ENCODE results near the gene PTPRE. TPM values are rescaled to one million over a fixed set of nuclear protein-coding genes. Genes with fewer than 3 reads are reported as not detected.

Gene PTPRE
- total RNA-seq, 1 donor from 2014 or later = 1.2 TPM

GRCh38 chr10:127925471-127926207, 18.7 kb downstream of the PTPRE start:
- TF ChIP-seq CTCF (IDR thresholded peaks at IDR 0.05) = no peak
- H3K36me3 Mint-ChIP-seq (ENCODE audit: unreplicated experiment) = no peaks in the 10 kb centered on the region
- H3K4me3 Mint-ChIP-seq (ENCODE audit: unreplicated experiment) = no peak overlapping the region
- no peaks in the 10 kb centered on the region for H3K27me3 Mint-ChIP-seq (ENCODE audit: unreplicated experiment)
- no peaks in the 10 kb centered on the region for H3K9me3 Mint-ChIP-seq (ENCODE audit: unreplicated experiment)
- DNase-seq (ENCODE audit: extremely low spot score, unreplicated experiment) = no peak
- H3K27ac Mint-ChIP-seq (ENCODE audit: unreplicated experiment) = no peak overlapping the region
- H3K4me1 Mint-ChIP-seq (ENCODE audit: unreplicated experiment) = peaks cover 12% of the 10 kb centered on the region

GRCh38 chr10:127926455-127926854, 19.6 kb downstream of the PTPRE start:
- Mint-ChIP-seq H3K27ac (ENCODE audit: unreplicated experiment) (no peak overlapping the region), H3K4me1 (ENCODE audit: unreplicated experiment) (peaks cover 12% of the 10 kb centered on the region)

GRCh38 chr10:127928021-127928806, 21.3 kb downstream of the PTPRE start:
- Mint-ChIP-seq H3K4me1 (ENCODE audit: unreplicated experiment) (peaks cover 7% of the 10 kb centered on the region), H3K27ac (ENCODE audit: unreplicated experiment) (no peak overlapping the region), H3K27me3 (ENCODE audit: unreplicated experiment) (no peaks in the 10 kb centered on the region), H3K36me3 (ENCODE audit: unreplicated experiment) (no peaks in the 10 kb centered on the region), H3K4me3 (ENCODE audit: unreplicated experiment) (no peak overlapping the region), H3K9me3 (ENCODE audit: unreplicated experiment) (no peaks in the 10 kb centered on the region)
- DNase-seq (ENCODE audit: extremely low spot score, unreplicated experiment) = no peak
- no peak for TF ChIP-seq CTCF (IDR thresholded peaks at IDR 0.05)

More at GRCh38 chr10:127926455-127926854, 19.6 kb downstream of the PTPRE start:
- no peaks in the 10 kb centered on the region for H3K36me3 Mint-ChIP-seq (ENCODE audit: unreplicated experiment)
- no peak overlapping the region for H3K4me3 Mint-ChIP-seq (ENCODE audit: unreplicated experiment)
- no peaks in the 10 kb centered on the region for H3K9me3 Mint-ChIP-seq (ENCODE audit: unreplicated experiment)
- no peak for DNase-seq (ENCODE audit: extremely low spot score, unreplicated experiment)
- no peaks in the 10 kb centered on the region for H3K27me3 Mint-ChIP-seq (ENCODE audit: unreplicated experiment)
- no peak for TF ChIP-seq CTCF (IDR thresholded peaks at IDR 0.05)

GRCh38 chr10:127932521-127933270, 25.8 kb downstream of the PTPRE start:
- no peaks in the 10 kb centered on the region for H3K36me3 Mint-ChIP-seq (ENCODE audit: unreplicated experiment)
- no peaks in the 10 kb centered on the region for H3K9me3 Mint-ChIP-seq (ENCODE audit: unreplicated experiment)
- no peak for TF ChIP-seq CTCF (IDR thresholded peaks at IDR 0.05)
- no peak overlapping the region for H3K4me3 Mint-ChIP-seq (ENCODE audit: unreplicated experiment)
- no peak for DNase-seq (ENCODE audit: extremely low spot score, unreplicated experiment)
- H3K4me1 Mint-ChIP-seq (ENCODE audit: unreplicated experiment) = peaks cover 6% of the 10 kb centered on the region
- no peaks in the 10 kb centered on the region for H3K27me3 Mint-ChIP-seq (ENCODE audit: unreplicated experiment)
- H3K27ac Mint-ChIP-seq (ENCODE audit: unreplicated experiment) = no peak overlapping the region

Measured in osteocyte (in vitro differentiated cells).